ENCODE data around the gene WDFY1. TPM values are rescaled to one million over a fixed set of nuclear protein-coding genes. Genes with fewer than 3 reads are reported as not detected.

WDFY1 gene
- total RNA-seq, 1 donor from 2014 or later = 53.1 TPM

DNA sequence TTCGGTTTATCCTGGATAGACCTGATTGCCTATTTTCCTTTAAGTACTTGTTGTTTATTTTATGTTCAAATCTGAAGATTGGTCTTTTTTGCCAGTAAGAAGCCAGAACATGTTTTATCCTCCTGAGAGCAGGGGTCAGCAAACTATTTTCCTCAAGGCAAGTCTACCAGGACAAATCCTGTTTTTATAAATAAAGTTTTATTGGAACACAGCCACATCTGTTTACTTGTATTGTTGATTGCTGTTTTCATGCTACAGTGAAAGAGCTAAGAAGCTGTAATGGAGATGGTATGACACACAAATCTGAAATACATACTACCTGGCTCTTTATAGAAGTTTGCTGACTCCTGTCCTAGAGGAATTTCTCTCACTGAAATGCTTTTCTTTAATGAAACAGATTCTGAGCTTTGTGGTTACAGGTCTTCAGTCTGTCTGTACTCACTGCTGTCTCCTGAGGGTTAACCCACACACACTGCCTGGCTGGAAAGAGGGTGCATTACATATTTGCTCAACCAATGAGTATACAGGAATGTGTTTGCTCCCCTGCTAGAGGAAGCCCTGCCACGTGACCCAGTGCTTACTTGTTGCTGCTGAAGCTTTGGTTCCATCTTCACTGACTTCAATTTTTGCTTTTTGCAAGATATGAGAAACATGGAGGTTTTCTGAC lies 34.7 kb upstream of the WDFY1 start:
- H3K36me3 Mint-ChIP-seq (ENCODE audit: low read depth, unreplicated experiment) = no peaks in the 10 kb centered on the region
- H3K4me1 Mint-ChIP-seq (ENCODE audit: unreplicated experiment) = peaks cover 7% of the 10 kb centered on the region
- H3K27ac Mint-ChIP-seq (ENCODE audit: unreplicated experiment) = no peak overlapping the region
- H3K4me3 Mint-ChIP-seq (ENCODE audit: unreplicated experiment) = no peak overlapping the region
- H3K27me3 Mint-ChIP-seq (ENCODE audit: unreplicated experiment) = no peaks in the 10 kb centered on the region
- H3K9me3 Mint-ChIP-seq (ENCODE audit: unreplicated experiment) = no peaks in the 10 kb centered on the region
- TF ChIP-seq, protein P1, sequence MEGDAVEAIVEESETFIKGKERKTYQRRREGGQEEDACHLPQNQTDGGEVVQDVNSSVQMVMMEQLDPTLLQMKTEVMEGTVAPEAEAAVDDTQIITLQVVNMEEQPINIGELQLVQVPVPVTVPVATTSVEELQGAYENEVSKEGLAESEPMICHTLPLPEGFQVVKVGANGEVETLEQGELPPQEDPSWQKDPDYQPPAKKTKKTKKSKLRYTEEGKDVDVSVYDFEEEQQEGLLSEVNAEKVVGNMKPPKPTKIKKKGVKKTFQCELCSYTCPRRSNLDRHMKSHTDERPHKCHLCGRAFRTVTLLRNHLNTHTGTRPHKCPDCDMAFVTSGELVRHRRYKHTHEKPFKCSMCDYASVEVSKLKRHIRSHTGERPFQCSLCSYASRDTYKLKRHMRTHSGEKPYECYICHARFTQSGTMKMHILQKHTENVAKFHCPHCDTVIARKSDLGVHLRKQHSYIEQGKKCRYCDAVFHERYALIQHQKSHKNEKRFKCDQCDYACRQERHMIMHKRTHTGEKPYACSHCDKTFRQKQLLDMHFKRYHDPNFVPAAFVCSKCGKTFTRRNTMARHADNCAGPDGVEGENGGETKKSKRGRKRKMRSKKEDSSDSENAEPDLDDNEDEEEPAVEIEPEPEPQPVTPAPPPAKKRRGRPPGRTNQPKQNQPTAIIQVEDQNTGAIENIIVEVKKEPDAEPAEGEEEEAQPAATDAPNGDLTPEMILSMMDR (IDR thresholded peaks at IDR 0.05; ENCODE audit: unreplicated experiment) = no peak
- DNase-seq (ENCODE audit: low spot score) = no peak

DNA sequence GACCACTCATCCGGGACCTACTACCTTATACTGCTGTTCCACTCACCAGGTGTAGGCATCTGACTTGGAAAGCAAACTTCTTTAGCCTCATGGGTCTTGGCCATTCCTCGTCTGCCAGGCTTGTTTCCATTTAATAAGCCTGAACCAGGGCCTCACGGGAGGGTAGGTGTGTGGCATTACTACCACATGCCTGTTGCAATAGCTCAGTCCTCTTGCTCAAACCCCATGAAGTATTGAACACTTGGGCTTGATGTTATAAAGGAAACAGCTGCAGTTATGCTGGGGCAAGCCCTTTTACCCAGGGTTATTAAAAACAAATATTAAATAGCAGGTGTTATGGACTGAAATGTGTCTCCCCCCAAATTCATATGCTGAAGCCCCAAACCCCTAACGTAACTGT lies 33.3 kb upstream of the WDFY1 start:
- Mint-ChIP-seq H3K27ac (ENCODE audit: unreplicated experiment) (no peak overlapping the region), H3K4me3 (ENCODE audit: unreplicated experiment) (no peak overlapping the region), H3K36me3 (ENCODE audit: low read depth, unreplicated experiment) (no peaks in the 10 kb centered on the region), H3K4me1 (ENCODE audit: unreplicated experiment) (peaks cover 4% of the 10 kb centered on the region), H3K27me3 (ENCODE audit: unreplicated experiment) (no peaks in the 10 kb centered on the region), H3K9me3 (ENCODE audit: unreplicated experiment) (no peaks in the 10 kb centered on the region)
- TF ChIP-seq, protein P1 (IDR thresholded peaks at IDR 0.05; ENCODE audit: unreplicated experiment) = no peak
- DNase-seq (ENCODE audit: low spot score) = no peak

DNA sequence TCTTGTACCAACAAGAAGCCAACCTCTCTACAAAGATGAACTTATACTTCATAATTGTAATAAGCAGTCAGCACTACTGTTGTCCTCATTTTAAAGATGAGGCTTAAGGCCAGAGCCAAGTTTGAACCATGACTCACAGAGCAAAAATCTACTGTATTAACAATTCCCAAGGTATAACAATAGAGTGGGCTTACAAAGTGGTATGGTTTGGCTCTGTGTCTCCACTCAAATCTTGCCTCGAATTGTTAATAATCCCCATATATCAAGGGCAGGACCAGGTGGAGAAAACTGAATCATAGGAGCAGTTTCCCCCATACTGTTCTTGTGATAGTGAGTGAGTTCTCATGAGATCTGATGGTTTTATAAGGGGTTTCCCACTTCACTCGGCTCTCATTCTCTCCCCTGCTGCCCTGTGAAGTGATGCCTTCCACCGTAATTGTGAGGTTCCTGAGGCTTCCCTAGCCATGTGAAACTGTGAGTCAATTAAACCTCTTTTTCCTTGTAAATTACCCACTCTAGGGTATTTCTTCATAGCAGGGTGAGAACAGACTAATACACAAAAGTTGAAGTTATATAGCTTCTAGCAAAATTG lies 31.6 kb upstream of the WDFY1 start:
- TF ChIP-seq, protein P1 (IDR thresholded peaks at IDR 0.05; ENCODE audit: unreplicated experiment) = no peak
- Mint-ChIP-seq H3K27ac (ENCODE audit: unreplicated experiment) (no peak overlapping the region), H3K27me3 (ENCODE audit: unreplicated experiment) (no peaks in the 10 kb centered on the region), H3K9me3 (ENCODE audit: unreplicated experiment) (no peaks in the 10 kb centered on the region), H3K4me3 (ENCODE audit: unreplicated experiment) (no peak overlapping the region), H3K4me1 (ENCODE audit: unreplicated experiment) (peaks cover 4% of the 10 kb centered on the region), H3K36me3 (ENCODE audit: low read depth, unreplicated experiment) (no peaks in the 10 kb centered on the region)
- DNase-seq (ENCODE audit: low spot score) = no peak

- Mint-ChIP-seq H3K36me3 (ENCODE audit: low read depth, unreplicated experiment) (no peaks in the 10 kb centered on the region), H3K27ac (ENCODE audit: unreplicated experiment) (no peak overlapping the region), H3K4me3 (ENCODE audit: unreplicated experiment) (no peak overlapping the region), H3K27me3 (ENCODE audit: unreplicated experiment) (no peaks in the 10 kb centered on the region), H3K4me1 (ENCODE audit: unreplicated experiment) (peaks cover 4% of the 10 kb centered on the region), H3K9me3 (ENCODE audit: unreplicated experiment) (no peaks in the 10 kb centered on the region)
- no peak for DNase-seq (ENCODE audit: low spot score)
- TF ChIP-seq, protein P1 (IDR thresholded peaks at IDR 0.05; ENCODE audit: unreplicated experiment) = no peak
Observed at GRCh38 chr2:223973606-223974005, 28.5 kb upstream of the WDFY1 start.

- TF ChIP-seq, protein P1 (IDR thresholded peaks at IDR 0.05; ENCODE audit: unreplicated experiment) = no peak
- Mint-ChIP-seq H3K27ac (ENCODE audit: unreplicated experiment) (no peak overlapping the region), H3K4me1 (ENCODE audit: unreplicated experiment) (peaks cover 4% of the 10 kb centered on the region), H3K36me3 (ENCODE audit: low read depth, unreplicated experiment) (no peaks in the 10 kb centered on the region), H3K9me3 (ENCODE audit: unreplicated experiment) (no peaks in the 10 kb centered on the region), H3K4me3 (ENCODE audit: unreplicated experiment) (no peak overlapping the region), H3K27me3 (ENCODE audit: unreplicated experiment) (no peaks in the 10 kb centered on the region)
- DNase-seq (ENCODE audit: low spot score) = no peak
Observed at GRCh38 chr2:223972656-223973102, 27.5 kb upstream of the WDFY1 start.
